Hepatocyte (in vitro differentiated cells): ENCODE measurements around the gene IFT43. TPM values are rescaled to one million over a fixed set of nuclear protein-coding genes. Genes with fewer than 3 reads are reported as not detected.

ENCODE experiments used
- DNase-seq: peaks from one replicate; pipeline ENCODE4 v3.0.0-alpha.2; 2016; ENCODE audit warnings: low spot score
- H2AFZ ChIP-seq: fragments of 200-600 bp; sonication (generic); 2 replicates; pipeline ENCODE4 v1.6.0; 2016; ENCODE audit warnings: antibody characterized with exemption, mild to moderate bottlenecking
- H3K27ac ChIP-seq: fragments of 200-600 bp; sonication (generic); 2 replicates; pipeline ENCODE4 v1.5.1; 2016; ENCODE audit warnings: mild to moderate bottlenecking
- H3K27me3 ChIP-seq: fragments of 200-600 bp; sonication (generic); 2 replicates; pipeline ENCODE4 v1.6.1; 2016
- H3K36me3 ChIP-seq: fragments of 200-600 bp; sonication (generic); replicated peaks from 2 replicates; pipeline ENCODE4 v1.5.1; 2016; ENCODE audit warnings: low read depth; ENCODE audit not compliant: insufficient read depth
- H3K4me1 ChIP-seq: fragments of 200-600 bp; sonication (generic); 2 replicates; pipeline ENCODE4 v1.5.1; 2016; ENCODE audit warnings: mild to moderate bottlenecking, moderate library complexity; ENCODE audit not compliant: insufficient read depth
- H3K4me2 ChIP-seq: fragments of 200-600 bp; sonication (generic); 2 replicates; pipeline ENCODE4 v1.6.0; 2016
- H3K4me3 ChIP-seq: fragments of 200-600 bp; sonication (generic); 2 replicates; pipeline ENCODE4 v1.5.1; 2016; ENCODE audit warnings: mild to moderate bottlenecking
- H3K79me2 ChIP-seq: fragments of 200-600 bp; sonication (generic); 2 replicates; pipeline ENCODE4 v1.6.0; 2017; ENCODE audit warnings: mild to moderate bottlenecking
- H3K9me2 ChIP-seq: fragments of 200-600 bp; sonication (generic); replicated peaks from 2 replicates; pipeline ENCODE4 v1.6.0; 2017; ENCODE audit warnings: mild to moderate bottlenecking; ENCODE audit not compliant: insufficient read depth
- H3K9me3 ChIP-seq: fragments of 200-600 bp; sonication (generic); 2 replicates; pipeline ENCODE4 v1.5.1; 2016; ENCODE audit warnings: low read depth, mild to moderate bottlenecking
- H4K20me1 ChIP-seq: fragments of 200-600 bp; sonication (generic); 2 replicates; pipeline ENCODE4 v1.6.0; 2016; ENCODE audit warnings: mild to moderate bottlenecking; ENCODE audit not compliant: insufficient read depth, poor library complexity, severe bottlenecking
- EZH2 ChIP-seq: fragments of 200-600 bp; sonication (generic); IDR thresholded peaks from 2 replicates; pipeline ENCODE4 v1.6.1; 2016; ENCODE audit warnings: antibody characterized with exemption, mild to moderate bottlenecking, borderline replicate concordance
- EZH2phosphoT487 ChIP-seq: fragments of 200-600 bp; sonication (generic); IDR thresholded peaks from one replicate; pipeline ENCODE4 v1.6.1; 2018; ENCODE audit warnings: antibody characterized with exemption, mild to moderate bottlenecking, low read depth, moderate library complexity; ENCODE audit not compliant: unreplicated experiment, severe bottlenecking
- WGBS: methylation state at CpG from one replicate; pipeline ENCODE4 v1.1.6; 2016; ENCODE audit warnings: low lambda C conversion rate; ENCODE audit errors: missing lambda C conversion rate; 5-methylcytosine and 5-hydroxymethylcytosine counted together
- polyA plus RNA-seq: library from polyadenylated mRNA; unstranded; fragments of >200 nt; fragmentation: Nextera tagmentation; extraction: Ambion mirVana; gene quantifications from 2 replicates; pipeline ENCODE4 v1.2.1, GENCODE V29; 2016
- total RNA-seq: library from RNA; depleted of rRNA; stranded (reverse); fragments of >200 nt; gene quantifications from 2 replicates; pipeline ENCODE4 v1.2.3, GENCODE V29; 2014
- TF ChIP-seq, protein P1 (sequence below): fragments of 200-600 bp; sonication (generic); IDR thresholded peaks from 2 replicates; pipeline ENCODE4 v1.5.1; 2016; ENCODE audit warnings: antibody characterized with exemption, mild to moderate bottlenecking; ENCODE audit not compliant: poor library complexity

The IFT43 gene
- total and polyA plus RNA-seq, 2 experiments from 2014 or later: 31.9 to 43.2 TPM

DNA sequence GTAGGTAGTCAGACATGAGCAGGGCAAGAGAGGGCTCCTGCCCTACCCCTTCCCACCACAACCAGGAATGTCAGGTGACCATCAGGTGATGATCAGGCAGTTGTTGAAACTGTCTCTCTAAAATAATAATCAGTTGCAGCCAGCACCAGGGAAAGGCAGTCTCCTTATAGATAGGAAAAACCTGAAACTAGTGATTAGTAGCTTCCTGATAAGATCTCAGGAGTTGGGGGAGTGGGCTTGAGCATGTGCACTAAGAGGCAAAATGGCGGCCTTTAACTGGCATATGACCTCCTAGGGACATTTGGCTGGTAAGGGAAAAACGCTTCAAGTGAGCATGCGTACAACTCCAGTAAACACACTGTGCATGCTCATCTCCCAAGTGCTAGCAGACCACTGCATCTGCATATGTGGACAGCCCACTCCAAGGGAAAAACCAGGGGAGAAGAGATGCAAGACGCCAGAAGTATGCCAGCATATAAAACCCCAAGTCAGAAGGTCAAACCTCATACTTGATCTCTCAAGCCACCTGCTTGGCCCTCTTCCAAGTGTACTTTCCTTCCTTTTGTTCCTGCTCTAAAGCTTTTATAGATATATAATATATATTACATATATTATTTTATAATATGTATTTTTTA lies 40.8 kb upstream of the IFT43 start:
- H3K27ac ChIP-seq: no peak overlapping the region
- H3K4me2 ChIP-seq: no peak overlapping the region
- H3K36me3 ChIP-seq: no peaks in the 10 kb centered on the region
- H3K9me2 ChIP-seq: no peaks in the 10 kb centered on the region
- no peaks in the 10 kb centered on the region for H3K79me2 ChIP-seq
- H3K9me3 ChIP-seq: no peaks in the 10 kb centered on the region
- H2AFZ ChIP-seq: no peak overlapping the region
- no peaks in the 10 kb centered on the region for H4K20me1 ChIP-seq
- DNase-seq: no peak
- H3K4me3 ChIP-seq: no peak overlapping the region
- TF ChIP-seq EZH2: no peak
- no peak for TF ChIP-seq EZH2phosphoT487
- TF ChIP-seq, protein P1, sequence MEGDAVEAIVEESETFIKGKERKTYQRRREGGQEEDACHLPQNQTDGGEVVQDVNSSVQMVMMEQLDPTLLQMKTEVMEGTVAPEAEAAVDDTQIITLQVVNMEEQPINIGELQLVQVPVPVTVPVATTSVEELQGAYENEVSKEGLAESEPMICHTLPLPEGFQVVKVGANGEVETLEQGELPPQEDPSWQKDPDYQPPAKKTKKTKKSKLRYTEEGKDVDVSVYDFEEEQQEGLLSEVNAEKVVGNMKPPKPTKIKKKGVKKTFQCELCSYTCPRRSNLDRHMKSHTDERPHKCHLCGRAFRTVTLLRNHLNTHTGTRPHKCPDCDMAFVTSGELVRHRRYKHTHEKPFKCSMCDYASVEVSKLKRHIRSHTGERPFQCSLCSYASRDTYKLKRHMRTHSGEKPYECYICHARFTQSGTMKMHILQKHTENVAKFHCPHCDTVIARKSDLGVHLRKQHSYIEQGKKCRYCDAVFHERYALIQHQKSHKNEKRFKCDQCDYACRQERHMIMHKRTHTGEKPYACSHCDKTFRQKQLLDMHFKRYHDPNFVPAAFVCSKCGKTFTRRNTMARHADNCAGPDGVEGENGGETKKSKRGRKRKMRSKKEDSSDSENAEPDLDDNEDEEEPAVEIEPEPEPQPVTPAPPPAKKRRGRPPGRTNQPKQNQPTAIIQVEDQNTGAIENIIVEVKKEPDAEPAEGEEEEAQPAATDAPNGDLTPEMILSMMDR: no peak
- 93% methylated on average over 4 of the region's 4 CpGs for WGBS
- H3K4me1 ChIP-seq: no peaks in the 10 kb centered on the region
- H3K27me3 ChIP-seq: no peaks in the 10 kb centered on the region

- H2AFZ ChIP-seq: no peak overlapping the region
- no peaks in the 10 kb centered on the region for H3K9me3 ChIP-seq
- no peaks in the 10 kb centered on the region for H3K36me3 ChIP-seq
- DNase-seq: no peak
- H3K4me3 ChIP-seq: no peak overlapping the region
- no peaks in the 10 kb centered on the region for H3K9me2 ChIP-seq
- TF ChIP-seq EZH2 (no peak), EZH2phosphoT487 (no peak)
- TF ChIP-seq, protein P1: no peak
- no peaks in the 10 kb centered on the region for H3K4me1 ChIP-seq
- no peaks in the 10 kb centered on the region for H3K27me3 ChIP-seq
- 71% methylated on average over 5 of the region's 5 CpGs for WGBS
- no peaks in the 10 kb centered on the region for H3K79me2 ChIP-seq
- H3K27ac ChIP-seq: no peak overlapping the region
- H4K20me1 ChIP-seq: no peaks in the 10 kb centered on the region
- H3K4me2 ChIP-seq: no peak overlapping the region
These were observed 38.8 kb upstream of the IFT43 start for GRCh38 chr14:75946785-75947184.

DNA sequence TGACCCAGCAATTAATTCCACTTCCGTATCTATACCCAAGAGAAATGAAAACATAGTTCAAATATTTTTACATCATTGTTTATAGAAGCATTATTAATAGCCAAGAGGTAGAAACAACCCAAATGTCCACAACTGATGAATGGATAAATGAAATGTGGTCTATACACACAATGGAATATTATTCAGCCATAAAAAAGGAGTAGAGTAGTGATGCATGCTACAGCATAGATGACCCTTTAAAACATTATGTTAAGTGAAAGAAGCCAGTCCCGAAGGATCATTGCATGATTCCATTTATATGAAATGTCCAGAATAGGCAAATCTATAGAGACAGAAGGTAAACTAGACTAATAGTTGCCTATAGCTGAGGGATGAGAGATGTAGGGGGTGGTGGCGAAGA lies 33.1 kb upstream of the IFT43 start:
- Histone ChIP-seq H3K79me2 (no peaks in the 10 kb centered on the region), H4K20me1 (no peaks in the 10 kb centered on the region), H2AFZ (no peak overlapping the region), H3K9me3 (no peaks in the 10 kb centered on the region), H3K36me3 (no peaks in the 10 kb centered on the region), H3K4me3 (no peak overlapping the region), H3K27ac (no peak overlapping the region), H3K4me1 (no peaks in the 10 kb centered on the region), H3K27me3 (no peaks in the 10 kb centered on the region), H3K9me2 (no peaks in the 10 kb centered on the region), H3K4me2 (no peak overlapping the region)
- 97% methylated on average over 3 of the region's 3 CpGs for WGBS
- TF ChIP-seq EZH2 (no peak), EZH2phosphoT487 (no peak)
- TF ChIP-seq, protein P1: no peak
- DNase-seq: no peak

GRCh38 chr14:75959031-75959430 lies 26.5 kb upstream of the IFT43 start:
- no peaks in the 10 kb centered on the region for H3K27me3 ChIP-seq
- no peak overlapping the region for H3K27ac ChIP-seq
- H4K20me1 ChIP-seq: no peaks in the 10 kb centered on the region
- H3K4me2 ChIP-seq: no peak overlapping the region
- H3K36me3 ChIP-seq: no peaks in the 10 kb centered on the region
- H3K9me2 ChIP-seq: no peaks in the 10 kb centered on the region
- H3K9me3 ChIP-seq: no peaks in the 10 kb centered on the region
- H3K4me1 ChIP-seq: no peaks in the 10 kb centered on the region
- H3K4me3 ChIP-seq: no peak overlapping the region
- no peak overlapping the region for H2AFZ ChIP-seq
- 95% methylated on average over 9 of the region's 9 CpGs for WGBS
- TF ChIP-seq EZH2phosphoT487 (no peak), EZH2 (no peak)
- TF ChIP-seq, protein P1: no peak
- no peaks in the 10 kb centered on the region for H3K79me2 ChIP-seq
- no peak for DNase-seq
